Suprapubic skin (tissue), 3 donors: ENCODE results near the gene SH3TC1.

Experiments
- CTCF ChIP-seq, 2 donors: fragments of 200-600 bp in 1 of 2; fragments of 450-650 bp in 1 of 2; sonication (generic) in 1 of 2; IDR thresholded peaks; one replicate each; pipeline ENCODE4 v1.5.1; 2016 to 2019; ENCODE audit warnings: antibody characterized with exemption in 2 of 2, mild to moderate bottlenecking in 1 of 2, moderate library complexity in 1 of 2
- POLR2AphosphoS5 ChIP-seq, 3 donors: sonication (generic); formaldehyde crosslinking; IDR thresholded peaks; one replicate each; pipeline ENCODE4 v1.6.1; 2017; ENCODE audit warnings: antibody characterized with exemption in 3 of 3

GRCh38 chr4:8221476-8221875 lies 22.4 kb downstream of the SH3TC1 start:
- TF ChIP-seq CTCF (IDR thresholded peaks at IDR 0.05) = no peak
- TF ChIP-seq POLR2AphosphoS5 (IDR thresholded peaks at IDR 0.05) = peak in 1 of 3 donors; percentile 38
